Osteoblast (primary cell): Measurements from ENCODE around the gene SCN4B. TPM values are rescaled to one million over a fixed set of nuclear protein-coding genes. Genes with fewer than 3 reads are reported as not detected.
A peak's percentile ranks its signal among the peaks of the same experiment; 100 is the strongest.

ENCODE experiments used
- DNase-seq: peaks from one replicate; pipeline ENCODE4 v3.0.0; 2011; ENCODE audit warnings: low spot score, mixed read lengths; ENCODE audit not compliant: insufficient read length; ENCODE audit errors: missing footprints
- H2AFZ ChIP-seq: 2 replicates; pipeline ENCODE4 v1.6.0; 2011; ENCODE audit warnings: mild to moderate bottlenecking, low read length
- H3K27ac ChIP-seq: 2 replicates; pipeline ENCODE4 v1.5.1; 2011; ENCODE audit warnings: mild to moderate bottlenecking, low read depth, low read length, moderate library complexity
- H3K27me3 ChIP-seq: 2 replicates; pipeline ENCODE4 v1.6.0; 2012; ENCODE audit warnings: mild to moderate bottlenecking, control low read depth, inconsistent platforms, low read length, moderate library complexity; ENCODE audit not compliant: insufficient read depth
- H3K36me3 ChIP-seq: 2 replicates; pipeline ENCODE4 v1.5.1; 2011; ENCODE audit warnings: mild to moderate bottlenecking, low read length, control low read depth, moderate library complexity; ENCODE audit not compliant: insufficient read depth
- H3K4me1 ChIP-seq: 2 replicates; pipeline ENCODE4 v1.5.1; 2011; ENCODE audit warnings: mild to moderate bottlenecking, low read length, control low read depth, moderate library complexity; ENCODE audit not compliant: insufficient read depth
- H3K4me2 ChIP-seq: 2 replicates; pipeline ENCODE4 v1.6.0; 2011; ENCODE audit warnings: mild to moderate bottlenecking, low read length; ENCODE audit not compliant: insufficient read depth
- H3K4me3 ChIP-seq: fragments of 200-600 bp; sonication (generic); 3 replicates; pipeline ENCODE4 v1.5.1; 2012; ENCODE audit warnings: mild to moderate bottlenecking, low read length, inconsistent platforms; ENCODE audit not compliant: insufficient read depth
- H3K79me2 ChIP-seq: 2 replicates; pipeline ENCODE4 v1.6.0; 2012; ENCODE audit warnings: mild to moderate bottlenecking, low read length, control low read depth, inconsistent platforms; ENCODE audit not compliant: insufficient read depth
- H3K9me3 ChIP-seq: 2 replicates; pipeline ENCODE4 v1.5.1; 2011; ENCODE audit warnings: low read depth, low read length, control low read depth
- H4K20me1 ChIP-seq: 2 replicates; pipeline ENCODE4 v1.6.0; 2012; ENCODE audit warnings: mild to moderate bottlenecking, low read length, control low read depth; ENCODE audit not compliant: insufficient read depth
- total RNA-seq: library from RNA; depleted of rRNA; stranded (reverse); fragments of >200 nt; gene quantifications from 2 replicates; pipeline ENCODE4 v1.2.3, GENCODE V29; 2012
- TF ChIP-seq, protein P1 (sequence below): IDR thresholded peaks from 2 replicates; pipeline ENCODE4 v1.5.1; 2011; ENCODE audit warnings: mild to moderate bottlenecking, low read depth, low read length, moderate library complexity; ENCODE audit errors: extremely low read depth

The SCN4B gene
- total RNA-seq, 1 donor: 0.36 TPM

DNA sequence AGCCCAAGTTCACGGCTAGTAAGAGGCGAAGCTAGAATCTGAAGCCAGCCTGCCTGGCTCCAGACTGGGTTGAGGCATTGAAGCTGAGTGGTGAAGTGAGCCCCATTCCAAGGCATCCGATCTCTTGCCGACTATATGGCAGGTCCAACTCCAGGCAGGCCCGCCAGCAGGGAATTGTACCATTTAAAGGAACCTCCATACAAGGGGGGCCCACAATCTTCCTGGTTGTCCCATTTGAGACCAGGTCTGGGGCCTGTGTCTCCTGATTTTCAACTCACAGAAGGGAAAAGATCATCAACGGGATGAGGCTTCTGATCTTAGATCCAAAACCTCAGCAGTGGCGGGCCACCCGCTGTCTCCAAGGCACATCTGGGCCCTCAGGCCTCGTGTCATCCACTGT lies 19.7 kb upstream of the SCN4B start:
- H2AFZ ChIP-seq: no peak overlapping the region
- H4K20me1 ChIP-seq: no peaks in the 10 kb centered on the region
- no peak overlapping the region for H3K4me3 ChIP-seq
- H3K4me2 ChIP-seq: no peak overlapping the region
- TF ChIP-seq, protein P1, sequence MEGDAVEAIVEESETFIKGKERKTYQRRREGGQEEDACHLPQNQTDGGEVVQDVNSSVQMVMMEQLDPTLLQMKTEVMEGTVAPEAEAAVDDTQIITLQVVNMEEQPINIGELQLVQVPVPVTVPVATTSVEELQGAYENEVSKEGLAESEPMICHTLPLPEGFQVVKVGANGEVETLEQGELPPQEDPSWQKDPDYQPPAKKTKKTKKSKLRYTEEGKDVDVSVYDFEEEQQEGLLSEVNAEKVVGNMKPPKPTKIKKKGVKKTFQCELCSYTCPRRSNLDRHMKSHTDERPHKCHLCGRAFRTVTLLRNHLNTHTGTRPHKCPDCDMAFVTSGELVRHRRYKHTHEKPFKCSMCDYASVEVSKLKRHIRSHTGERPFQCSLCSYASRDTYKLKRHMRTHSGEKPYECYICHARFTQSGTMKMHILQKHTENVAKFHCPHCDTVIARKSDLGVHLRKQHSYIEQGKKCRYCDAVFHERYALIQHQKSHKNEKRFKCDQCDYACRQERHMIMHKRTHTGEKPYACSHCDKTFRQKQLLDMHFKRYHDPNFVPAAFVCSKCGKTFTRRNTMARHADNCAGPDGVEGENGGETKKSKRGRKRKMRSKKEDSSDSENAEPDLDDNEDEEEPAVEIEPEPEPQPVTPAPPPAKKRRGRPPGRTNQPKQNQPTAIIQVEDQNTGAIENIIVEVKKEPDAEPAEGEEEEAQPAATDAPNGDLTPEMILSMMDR: no peak
- H3K79me2 ChIP-seq: no peaks in the 10 kb centered on the region
- peaks cover 33% of the 10 kb centered on the region for H3K27me3 ChIP-seq
- no peaks in the 10 kb centered on the region for H3K36me3 ChIP-seq
- peak; percentile 62 for DNase-seq
- no peak overlapping the region for H3K27ac ChIP-seq
- no peaks in the 10 kb centered on the region for H3K4me1 ChIP-seq
- no peaks in the 10 kb centered on the region for H3K9me3 ChIP-seq

DNA sequence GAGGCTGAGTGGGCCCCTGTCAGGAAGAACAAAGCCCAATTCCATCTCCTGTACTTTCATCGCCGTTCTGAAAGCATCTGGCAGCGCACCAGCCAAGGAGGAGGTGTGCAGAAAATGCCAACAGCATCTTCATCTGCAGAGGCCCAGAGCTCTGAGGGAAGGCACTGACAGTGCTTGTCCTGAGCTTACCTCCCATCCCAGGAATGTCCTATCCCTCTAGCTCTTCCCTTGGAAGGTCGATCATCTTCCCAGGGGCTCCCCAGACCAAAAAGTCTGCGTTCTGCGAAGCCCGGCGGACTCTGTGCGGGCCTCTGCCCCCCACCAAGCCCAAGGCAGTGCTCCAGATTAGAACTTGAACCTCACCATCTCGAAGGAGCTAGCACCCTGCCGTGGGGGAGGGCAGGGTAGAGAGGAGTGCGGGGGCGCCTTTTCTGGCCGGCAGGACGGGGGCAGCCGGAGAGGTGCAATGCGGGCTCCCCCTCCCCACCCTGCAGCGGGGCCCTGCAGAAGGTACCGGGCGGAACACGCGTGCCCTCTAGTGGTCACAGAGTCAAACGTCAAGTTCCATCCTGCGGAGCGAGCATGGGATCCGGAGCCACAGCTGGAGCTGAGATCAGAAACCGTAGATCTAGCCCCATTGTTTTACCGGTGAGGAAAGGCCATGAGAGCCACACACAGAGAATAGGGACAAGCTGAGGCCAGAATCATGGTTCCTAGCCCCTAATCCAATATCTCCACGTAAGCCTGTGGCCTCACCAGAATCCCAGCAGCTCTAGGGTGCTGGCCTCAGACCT lies 18.8 kb upstream of the SCN4B start:
- no peak overlapping the region for H2AFZ ChIP-seq
- no peak overlapping the region for H3K4me3 ChIP-seq
- TF ChIP-seq, protein P1: peak; percentile 74
- H3K4me2 ChIP-seq: no peak overlapping the region
- peak; percentile 96 for DNase-seq
- no peak overlapping the region for H3K27ac ChIP-seq
- H3K27me3 ChIP-seq: peaks cover 30% of the 10 kb centered on the region
- H3K79me2 ChIP-seq: no peaks in the 10 kb centered on the region
- no peaks in the 10 kb centered on the region for H3K36me3 ChIP-seq
- no peaks in the 10 kb centered on the region for H3K9me3 ChIP-seq
- no peaks in the 10 kb centered on the region for H4K20me1 ChIP-seq
- no peaks in the 10 kb centered on the region for H3K4me1 ChIP-seq

GRCh38 chr11:118170882-118171268 lies 18.3 kb upstream of the SCN4B start:
- no peak overlapping the region for H3K27ac ChIP-seq
- no peak overlapping the region for H3K4me2 ChIP-seq
- H3K4me1 ChIP-seq: no peaks in the 10 kb centered on the region
- no peak overlapping the region for H2AFZ ChIP-seq
- H3K27me3 ChIP-seq: peaks cover 24% of the 10 kb centered on the region
- no peaks in the 10 kb centered on the region for H3K79me2 ChIP-seq
- no peak overlapping the region for H3K4me3 ChIP-seq
- TF ChIP-seq, protein P1: no peak
- no peaks in the 10 kb centered on the region for H3K36me3 ChIP-seq
- peak; percentile 75 for DNase-seq
- H3K9me3 ChIP-seq: no peaks in the 10 kb centered on the region
- H4K20me1 ChIP-seq: no peaks in the 10 kb centered on the region

GRCh38 chr11:118170231-118170630 lies 17.6 kb upstream of the SCN4B start:
- Histone ChIP-seq H2AFZ (no peak overlapping the region), H3K4me1 (no peaks in the 10 kb centered on the region), H3K79me2 (no peaks in the 10 kb centered on the region), H4K20me1 (no peaks in the 10 kb centered on the region), H3K4me3 (no peak overlapping the region), H3K27ac (no peak overlapping the region), H3K4me2 (no peak overlapping the region), H3K27me3 (peaks cover 17% of the 10 kb centered on the region), H3K9me3 (no peaks in the 10 kb centered on the region), H3K36me3 (no peaks in the 10 kb centered on the region)
- TF ChIP-seq, protein P1: no peak
- peak; percentile 70 for DNase-seq
